Stimulated activated CD4-positive, alpha-beta T cell treated with anti-CD3 and anti-CD28 coated beads, Interleukin-4, amount 100 ng/mL, for 1 hour (primary cell): ENCODE results near the gene NCR3LG1.
"Not testable (repeated sequence)": the region's sequence is repeated elsewhere in the genome, so short reads cannot be mapped to it uniquely, and the experiment has no call there.

ENCODE experiments used
- DNase-seq: peaks from one replicate; pipeline ENCODE4 v3.0.0-alpha.2; 2020

Gene NCR3LG1

GRCh38 chr11:17413414-17414316 lies 62.1 kb downstream of the NCR3LG1 start:
- DNase-seq = no peak

GRCh38 chr11:17414317-17414737 lies 62.7 kb downstream of the NCR3LG1 start:
- no peak for DNase-seq

GRCh38 chr11:17414992-17415391 lies 63.4 kb downstream of the NCR3LG1 start:
- no peak for DNase-seq

- DNase-seq = no peak
Measured at GRCh38 chr11:17415523-17416104, 64.0 kb downstream of the NCR3LG1 start.

- no peak for DNase-seq
Measured at GRCh38 chr11:17416492-17416891, 64.9 kb downstream of the NCR3LG1 start.

GRCh38 chr11:17418444-17419081 lies 67.0 kb downstream of the NCR3LG1 start:
- no peak for DNase-seq

GRCh38 chr11:17421781-17422180 lies 70.2 kb downstream of the NCR3LG1 start:
- no peak for DNase-seq

GRCh38 chr11:17423533-17424310 lies 72.1 kb downstream of the NCR3LG1 start:
- no peak for DNase-seq

GRCh38 chr11:17426233-17426632 lies 74.6 kb downstream of the NCR3LG1 start:
- not testable (repeated sequence) for DNase-seq
